HG03378 (cell line): ENCODE measurements around the gene KCTD3.

Experiments
- ATAC-seq: cut with Tn5 transposase; IDR thresholded peaks from one replicate; pipeline ENCODE4 v1.9.1; 2021; ENCODE audit warnings: mild to moderate bottlenecking, moderate library complexity; ENCODE audit not compliant: unreplicated experiment

The KCTD3 gene

GRCh38 chr1:215555531-215555930 is 11.6 kb upstream of the KCTD3 start:
- no peak for ATAC-seq

DNA sequence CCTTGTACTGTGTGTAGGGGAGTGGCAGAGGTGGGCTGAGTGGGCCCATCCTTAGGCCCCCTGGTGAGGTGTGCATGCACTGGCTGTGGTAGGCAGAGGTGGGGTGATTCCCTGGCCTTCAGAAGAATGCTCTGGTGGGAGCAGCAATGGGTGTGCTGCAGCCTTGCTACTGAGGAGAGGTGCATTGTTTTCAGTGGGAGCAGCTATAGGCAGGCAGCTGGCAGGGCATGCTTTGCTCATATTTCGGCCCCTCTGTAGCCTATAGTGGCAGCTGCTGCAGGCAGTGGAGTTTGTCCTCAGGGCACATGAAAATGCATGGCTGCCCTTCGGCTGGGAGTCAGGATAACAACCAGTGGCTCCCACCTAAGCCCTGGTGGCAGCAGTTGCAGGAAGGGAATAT is 10.1 kb upstream of the KCTD3 start:
- no peak for ATAC-seq

DNA sequence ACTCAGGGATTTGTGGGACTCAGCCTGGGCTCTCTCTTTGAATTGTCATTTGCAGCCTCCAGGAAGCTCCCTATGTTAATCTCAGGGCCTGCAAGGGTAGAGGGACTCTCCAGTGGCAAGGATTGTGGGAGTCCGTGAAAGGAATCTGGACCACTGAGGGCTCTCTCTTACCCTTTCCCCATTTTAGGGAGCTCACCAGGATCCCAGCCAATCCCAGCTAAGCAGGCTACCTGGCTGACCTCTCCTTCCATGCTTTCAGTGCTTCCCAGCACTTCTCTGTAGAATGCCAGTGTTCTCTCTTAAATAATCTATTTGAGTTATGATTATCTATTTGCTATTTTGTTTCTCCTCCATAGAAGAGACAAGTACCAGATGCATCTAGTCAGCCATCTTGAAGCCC is 9.6 kb upstream of the KCTD3 start:
- ATAC-seq: no peak

GRCh38 chr1:215557992-215558626 is 9.0 kb upstream of the KCTD3 start:
- ATAC-seq: no peak

GRCh38 chr1:215567491-215568298 is 591 bp downstream of the KCTD3 start:
- ATAC-seq: peak; percentile 58

DNA sequence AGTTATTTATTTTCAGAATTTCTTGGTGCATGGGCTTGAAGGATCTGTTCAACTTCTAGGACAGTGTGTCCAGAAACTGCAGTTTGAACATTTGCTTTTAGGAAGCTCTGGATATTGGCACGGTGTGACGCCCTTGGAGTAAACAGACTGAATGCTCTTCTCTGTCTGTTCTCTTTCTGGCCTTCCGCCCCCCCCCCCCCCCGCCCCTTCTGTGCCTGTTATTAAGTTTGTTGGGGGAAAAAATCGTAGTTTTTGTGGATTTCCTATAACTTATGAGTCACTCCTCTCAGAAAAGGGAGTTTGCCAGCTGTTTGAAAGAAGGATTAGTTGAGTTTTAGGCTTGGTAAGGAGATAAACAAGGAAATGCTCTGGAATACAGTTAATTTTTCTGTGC is 1.2 kb downstream of the KCTD3 start:
- no peak for ATAC-seq

GRCh38 chr1:215569986-215570824 is 3.1 kb downstream of the KCTD3 start:
- no peak for ATAC-seq

- ATAC-seq: no peak
Measured at GRCh38 chr1:215581896-215582295, 14.8 kb downstream of the KCTD3 start.

- ATAC-seq: no peak
Measured at GRCh38 chr1:215583185-215583749, 16.2 kb downstream of the KCTD3 start.

DNA sequence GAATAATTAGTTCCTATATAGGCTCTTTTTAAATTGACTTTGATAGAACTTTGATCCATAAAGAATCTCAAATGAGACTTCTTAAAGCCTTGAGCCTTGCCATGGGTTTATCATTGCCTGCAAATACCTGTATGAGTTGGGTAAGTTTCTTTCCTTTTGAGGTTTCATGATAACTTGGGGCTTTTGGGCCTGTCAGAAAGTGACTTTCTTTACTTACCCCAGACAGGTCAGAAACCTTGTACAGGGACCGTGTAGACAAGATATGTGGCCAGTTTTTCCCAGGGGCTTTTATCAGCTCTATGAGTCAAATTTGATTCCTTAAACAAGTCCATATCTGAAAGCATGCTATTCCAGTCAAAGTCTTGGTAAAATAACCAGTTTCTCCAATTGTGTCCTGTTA is 17.3 kb downstream of the KCTD3 start:
- no peak for ATAC-seq

DNA sequence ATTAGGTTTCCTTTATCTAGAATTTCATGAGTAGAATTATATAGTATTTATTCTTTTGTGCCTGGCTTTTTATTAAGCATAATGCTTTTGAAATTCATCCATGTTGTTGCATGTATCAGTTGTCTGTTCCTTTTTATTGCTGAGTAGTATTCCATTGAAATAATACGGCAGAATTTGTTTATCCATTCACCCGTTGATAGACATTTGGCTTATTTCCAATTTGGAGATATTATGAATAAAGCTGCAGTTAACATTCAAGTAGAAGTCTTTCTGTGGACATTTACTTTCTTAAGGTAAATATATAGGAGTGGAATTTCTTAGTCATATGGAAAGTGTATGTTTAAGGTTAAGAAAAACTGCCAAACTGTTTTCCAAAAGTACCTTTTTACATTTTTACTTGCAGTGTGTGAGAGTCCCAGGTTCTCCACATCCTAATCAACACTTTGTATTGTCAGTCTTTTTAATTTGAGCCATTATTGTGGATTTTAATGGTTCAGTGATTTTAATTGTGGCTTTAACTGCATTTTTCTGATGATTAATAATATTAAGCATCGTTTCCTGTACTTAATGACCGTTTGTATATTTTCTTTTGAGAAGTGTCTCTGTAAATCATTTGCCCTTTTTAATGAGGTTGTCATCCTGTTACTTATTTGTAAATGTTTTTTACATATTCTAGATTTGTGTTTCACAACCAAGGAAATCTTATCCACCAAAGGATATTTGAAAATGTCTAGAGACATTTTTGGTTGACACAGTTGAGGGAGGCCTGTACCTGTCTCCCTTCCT is 22.7 kb downstream of the KCTD3 start:
- ATAC-seq: no peak

GRCh38 chr1:215590779-215591491 is 23.8 kb downstream of the KCTD3 start:
- no peak for ATAC-seq

- ATAC-seq: no peak
Measured at GRCh38 chr1:215594640-215595039, 27.5 kb downstream of the KCTD3 start.

DNA sequence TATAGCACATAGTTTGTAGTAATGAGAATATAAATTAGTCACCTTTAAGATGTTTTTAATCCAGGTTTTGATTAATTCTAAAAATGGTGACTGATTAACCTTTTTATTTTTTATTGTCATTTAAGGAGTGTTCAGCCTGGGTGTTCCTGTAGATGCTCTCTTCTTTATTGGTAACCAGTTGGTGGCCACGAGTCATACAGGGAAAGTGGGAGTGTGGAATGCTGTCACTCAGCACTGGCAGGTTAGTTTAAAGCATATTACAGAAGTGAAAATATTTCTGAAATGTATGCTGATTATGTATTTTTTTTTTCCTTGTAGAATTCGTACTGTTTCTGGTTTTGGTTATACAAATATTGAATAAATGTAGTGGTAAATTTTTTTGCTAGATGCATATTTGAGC is 28.1 kb downstream of the KCTD3 start:
- no peak for ATAC-seq

DNA sequence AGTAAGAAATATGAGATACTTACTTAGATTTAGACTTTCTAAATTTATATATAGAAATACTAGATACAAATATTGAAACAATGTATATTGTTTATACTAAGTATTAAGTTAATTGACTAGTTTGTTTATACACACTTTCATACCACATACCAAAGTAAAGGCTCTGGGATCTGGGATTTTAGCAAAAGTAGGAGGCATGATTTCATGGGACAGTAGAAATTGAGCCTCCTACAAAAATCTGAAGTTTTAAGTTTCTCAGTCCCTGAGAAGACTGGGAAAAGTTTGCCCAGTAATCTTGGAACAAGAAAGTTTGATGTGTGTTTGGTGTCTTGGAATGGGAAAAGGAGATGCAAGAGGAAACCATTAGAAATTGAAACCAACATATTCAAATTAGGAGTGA is 30.9 kb downstream of the KCTD3 start:
- no peak for ATAC-seq

DNA sequence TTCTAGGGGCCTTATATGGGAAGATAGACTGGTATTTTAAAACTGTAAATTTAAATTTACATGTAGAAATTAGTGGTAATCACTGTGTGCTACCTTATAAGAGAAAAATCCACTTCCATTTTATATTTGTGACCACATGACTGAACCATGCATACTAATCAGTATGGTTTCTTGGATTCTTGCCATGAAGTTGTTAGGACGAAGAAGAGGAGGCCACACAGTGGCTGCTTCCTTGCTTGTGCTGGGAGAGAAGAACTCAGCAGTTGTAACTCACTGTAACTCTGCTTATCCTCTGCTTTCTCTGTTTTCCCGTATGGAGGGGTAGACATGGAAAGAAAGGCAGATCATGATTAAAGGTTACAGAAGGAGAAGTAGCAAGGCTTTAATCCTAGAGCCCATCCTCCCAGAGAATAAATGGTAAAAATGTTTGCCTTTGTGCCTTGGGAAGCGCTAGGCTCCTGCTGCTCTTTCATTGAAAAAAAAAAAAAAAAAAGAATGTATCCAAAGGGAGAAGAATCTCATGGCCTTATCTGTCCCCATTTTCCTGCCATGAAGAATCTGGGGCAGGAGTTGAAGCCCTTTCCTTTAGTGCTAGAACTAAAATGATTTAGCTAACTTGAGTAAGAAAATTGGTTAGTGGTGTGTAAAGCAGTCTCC is 32.4 kb downstream of the KCTD3 start:
- ATAC-seq: no peak

GRCh38 chr1:215600258-215600792 is 33.2 kb downstream of the KCTD3 start:
- peak; percentile 45 for ATAC-seq

- ATAC-seq: no peak
Measured at GRCh38 chr1:215600867-215601266, 33.8 kb downstream of the KCTD3 start.

DNA sequence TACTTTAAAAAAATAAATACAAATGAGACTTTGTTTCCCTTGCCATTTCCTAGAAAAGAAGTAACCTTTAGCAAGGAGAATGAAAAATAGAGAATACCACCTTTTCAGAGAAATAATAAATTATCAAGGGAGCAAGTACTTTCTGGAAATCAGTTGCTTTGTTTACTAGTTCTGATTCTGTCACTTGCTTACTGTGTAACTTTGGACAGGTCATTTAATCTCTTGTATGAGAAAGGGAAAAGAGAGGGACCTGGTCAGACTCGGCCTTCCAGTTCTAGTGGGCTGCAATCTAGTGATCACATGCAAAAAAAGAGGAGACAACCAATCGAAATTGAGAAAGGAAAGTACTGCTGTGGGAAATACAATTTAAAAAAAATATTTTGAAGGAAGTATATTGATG is 34.2 kb downstream of the KCTD3 start:
- ATAC-seq: no peak
